NCI-H524 (cell line): ENCODE measurements around the gene KCNK10.

Experiments
- DNase-seq, 2 experiments: peaks; one replicate each; lab custom pipeline; 2025; lab: John Stamatoyannopoulos, UW

The KCNK10 gene

GRCh38 chr14:88185843-88186242 is 137.2 kb downstream of the KCNK10 start:
- DNase-seq, result no peak

- no peak for DNase-seq
These were observed 138.1 kb downstream of the KCNK10 start for GRCh38 chr14:88184956-88185355.

GRCh38 chr14:88181072-88181471 is 142.0 kb downstream of the KCNK10 start:
- DNase-seq, result no peak

- DNase-seq, result no peak
These were observed 143.4 kb downstream of the KCNK10 start for GRCh38 chr14:88179716-88180115.

- peak in 1 of 2 experiments; percentile 15 for DNase-seq
These were observed 152.7 kb downstream of the KCNK10 start for GRCh38 chr14:88170333-88170732.

GRCh38 chr14:88168498-88169165 is 154.4 kb downstream of the KCNK10 start:
- DNase-seq, result peak; percentile 38 to 71

GRCh38 chr14:88168025-88168424 is 155.0 kb downstream of the KCNK10 start:
- DNase-seq, result no peak

- DNase-seq, result no peak
These were observed 156.5 kb downstream of the KCNK10 start for GRCh38 chr14:88166616-88167015.

GRCh38 chr14:88164906-88165534 is 158.0 kb downstream of the KCNK10 start:
- no peak for DNase-seq

GRCh38 chr14:88163731-88164255 is 159.3 kb downstream of the KCNK10 start:
- DNase-seq, result no peak

GRCh38 chr14:88156127-88156526 is 166.9 kb downstream of the KCNK10 start:
- DNase-seq, result no peak

GRCh38 chr14:88154926-88155325 is 168.1 kb downstream of the KCNK10 start:
- DNase-seq, result no peak

- no peak for DNase-seq
These were observed 168.7 kb downstream of the KCNK10 start for GRCh38 chr14:88154321-88154720.

GRCh38 chr14:88146881-88147649 is 176.0 kb downstream of the KCNK10 start:
- no peak for DNase-seq

- DNase-seq, result no peak
These were observed 179.3 kb downstream of the KCNK10 start for GRCh38 chr14:88143810-88144209.

- DNase-seq, result no peak
These were observed 180.1 kb downstream of the KCNK10 start for GRCh38 chr14:88142997-88143396.

GRCh38 chr14:88140874-88141273 is 182.2 kb downstream of the KCNK10 start:
- DNase-seq, result no peak

GRCh38 chr14:88137327-88137726 is 185.7 kb downstream of the KCNK10 start:
- no peak for DNase-seq
